ENCODE measurements around the gene AUTS2.

AUTS2 gene

DNA sequence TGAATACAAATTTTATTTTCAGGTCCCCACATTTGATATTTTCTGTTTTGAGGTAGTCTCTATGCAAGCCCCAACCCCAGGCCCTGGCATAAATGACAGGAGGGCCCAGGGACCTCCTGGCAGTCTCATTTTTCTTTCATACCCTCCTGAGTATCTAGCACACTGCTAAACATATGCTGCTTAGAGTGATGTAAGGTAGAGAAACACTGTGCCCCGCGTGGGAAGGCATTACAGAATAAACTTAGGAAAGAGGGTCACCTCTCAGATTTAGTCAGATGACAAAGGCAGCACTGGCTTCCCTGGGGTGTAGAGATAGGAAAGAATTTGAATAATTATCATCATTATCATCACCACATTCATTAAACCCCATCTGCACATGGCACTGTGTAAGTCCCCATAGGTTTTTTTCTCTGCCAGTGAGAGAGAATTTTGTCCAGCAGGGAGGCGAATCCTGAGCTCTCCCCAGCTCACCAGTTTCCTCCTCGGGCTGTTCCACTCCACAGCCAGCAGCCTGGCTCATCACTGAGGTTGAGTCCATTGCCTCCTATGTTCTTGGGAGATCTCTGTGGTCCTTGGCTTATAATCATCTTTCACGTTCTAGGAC is 1026.3 kb downstream of the AUTS2 start:
- H3K4me1 ChIP-seq = no peaks in the 10 kb centered on the region
- H3K9me3 ChIP-seq = no peaks in the 10 kb centered on the region
- H3K36me3 ChIP-seq = no peaks in the 10 kb centered on the region
- TF ChIP-seq, protein P1, sequence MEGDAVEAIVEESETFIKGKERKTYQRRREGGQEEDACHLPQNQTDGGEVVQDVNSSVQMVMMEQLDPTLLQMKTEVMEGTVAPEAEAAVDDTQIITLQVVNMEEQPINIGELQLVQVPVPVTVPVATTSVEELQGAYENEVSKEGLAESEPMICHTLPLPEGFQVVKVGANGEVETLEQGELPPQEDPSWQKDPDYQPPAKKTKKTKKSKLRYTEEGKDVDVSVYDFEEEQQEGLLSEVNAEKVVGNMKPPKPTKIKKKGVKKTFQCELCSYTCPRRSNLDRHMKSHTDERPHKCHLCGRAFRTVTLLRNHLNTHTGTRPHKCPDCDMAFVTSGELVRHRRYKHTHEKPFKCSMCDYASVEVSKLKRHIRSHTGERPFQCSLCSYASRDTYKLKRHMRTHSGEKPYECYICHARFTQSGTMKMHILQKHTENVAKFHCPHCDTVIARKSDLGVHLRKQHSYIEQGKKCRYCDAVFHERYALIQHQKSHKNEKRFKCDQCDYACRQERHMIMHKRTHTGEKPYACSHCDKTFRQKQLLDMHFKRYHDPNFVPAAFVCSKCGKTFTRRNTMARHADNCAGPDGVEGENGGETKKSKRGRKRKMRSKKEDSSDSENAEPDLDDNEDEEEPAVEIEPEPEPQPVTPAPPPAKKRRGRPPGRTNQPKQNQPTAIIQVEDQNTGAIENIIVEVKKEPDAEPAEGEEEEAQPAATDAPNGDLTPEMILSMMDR (IDR thresholded peaks at IDR 0.05) = no peak
- intact Hi-C loops (cut with DNase I; ENCODE audit: low total_unique reads) = no loop called here
- no peak overlapping the region for H3K27ac ChIP-seq
- DNase-seq = no peak
- H3K4me3 ChIP-seq = no peak overlapping the region
- no peaks in the 10 kb centered on the region for H3K27me3 ChIP-seq

DNA sequence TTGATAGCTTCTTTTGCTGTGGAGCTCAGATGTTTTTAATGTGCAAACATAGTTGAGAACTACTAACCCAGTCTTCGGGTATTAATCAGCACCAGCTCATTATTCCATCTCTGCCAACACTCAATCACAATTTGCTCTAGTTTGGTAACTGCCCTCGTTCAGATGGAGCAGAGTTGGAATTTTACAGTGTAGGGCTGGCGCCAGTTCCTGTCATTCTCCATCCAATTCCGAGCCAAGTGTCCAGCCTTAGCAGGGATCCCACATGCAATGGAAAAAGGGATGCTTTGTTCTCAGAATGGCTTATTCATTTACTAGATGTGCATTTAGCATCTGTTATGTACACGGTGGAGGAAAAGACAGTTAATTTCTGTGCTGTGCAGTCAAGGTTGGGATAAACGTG is 1029.2 kb downstream of the AUTS2 start:
- Histone ChIP-seq H3K4me1 (peaks cover 0 to 13% (median 0%) of the 10 kb centered on the region in 4 donors), H3K27me3 (no peaks in the 10 kb centered on the region), H3K9me3 (no peaks in the 10 kb centered on the region), H3K36me3 (no peaks in the 10 kb centered on the region), H3K27ac (no peak overlapping the region), H3K4me3 (no peak overlapping the region)
- intact Hi-C loops (cut with DNase I; ENCODE audit: low total_unique reads) = no loop called here
- TF ChIP-seq, protein P1 (IDR thresholded peaks at IDR 0.05) = no peak
- DNase-seq = no peak

DNA sequence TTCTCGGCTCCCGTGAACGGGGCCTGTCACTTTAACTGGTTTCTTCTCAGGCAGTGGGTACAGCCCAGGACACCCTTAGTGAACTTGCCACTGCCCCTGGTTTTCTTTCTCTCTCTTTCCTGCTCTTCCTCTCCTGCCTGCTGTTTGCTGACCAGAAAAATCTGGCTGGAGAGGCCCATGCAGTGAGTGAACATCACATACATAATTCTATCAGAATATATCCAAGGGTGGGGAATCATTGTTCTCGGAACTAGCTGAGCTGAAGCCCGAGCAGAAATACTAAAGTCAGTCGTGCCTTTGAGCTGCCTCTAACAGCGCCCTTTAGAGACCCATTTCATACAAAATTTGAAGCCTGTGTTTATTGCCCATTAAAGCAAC is 1032.2 kb downstream of the AUTS2 start:
- TF ChIP-seq, protein P1 (IDR thresholded peaks at IDR 0.05) = no peak
- Histone ChIP-seq H3K27me3 (no peaks in the 10 kb centered on the region), H3K36me3 (no peaks in the 10 kb centered on the region), H3K9me3 (no peaks in the 10 kb centered on the region), H3K27ac (no peak overlapping the region), H3K4me3 (peak overlapping the region in 1 of 2 donors; percentile 30), H3K4me1 (peaks cover 0 to 13% (median 0%) of the 10 kb centered on the region in 4 donors)
- DNase-seq = no peak
- intact Hi-C loops (cut with DNase I; ENCODE audit: low total_unique reads) = no loop called here

DNA sequence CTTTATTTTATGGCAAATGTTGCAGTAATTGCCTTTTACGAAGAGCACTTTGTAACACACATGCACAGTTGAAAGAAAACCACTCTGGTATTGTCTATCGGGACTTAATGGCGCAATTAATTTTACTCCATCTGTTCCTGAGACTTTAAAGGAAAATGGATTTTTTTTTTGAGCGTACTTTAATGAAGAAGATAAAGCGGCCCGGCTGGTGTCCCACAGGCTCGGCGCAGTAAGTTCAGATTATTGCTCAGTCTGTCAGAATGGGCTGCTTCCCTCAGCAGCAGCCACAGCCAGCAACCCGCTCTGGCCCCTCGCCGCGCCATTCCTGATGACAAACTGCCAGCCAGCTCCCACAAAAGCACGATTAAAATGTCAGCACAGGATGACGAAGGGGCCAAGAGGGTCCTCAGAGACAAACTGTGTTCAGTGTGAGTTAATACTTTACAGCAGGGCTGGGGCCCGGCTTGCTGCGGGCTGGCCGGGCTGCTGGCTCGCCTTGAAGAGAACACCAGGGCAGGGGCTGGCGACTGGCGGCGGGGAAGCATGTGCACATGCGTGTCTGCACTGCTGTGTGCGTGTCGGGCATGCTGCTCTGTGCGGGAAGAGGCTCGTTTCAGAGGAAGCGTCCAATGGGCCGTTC is 1032.7 kb downstream of the AUTS2 start:
- intact Hi-C loops (cut with DNase I; ENCODE audit: low total_unique reads) = no loop called here
- DNase-seq = peak in 1 of 2 donors; percentile 32
- Histone ChIP-seq H3K36me3 (no peaks in the 10 kb centered on the region), H3K4me1 (peaks cover 0 to 13% (median 0%) of the 10 kb centered on the region in 4 donors), H3K27ac (no peak overlapping the region), H3K4me3 (peak overlapping the region; percentile 30 to 31), H3K9me3 (no peaks in the 10 kb centered on the region), H3K27me3 (no peaks in the 10 kb centered on the region)
- TF ChIP-seq, protein P1 (IDR thresholded peaks at IDR 0.05) = no peak

DNA sequence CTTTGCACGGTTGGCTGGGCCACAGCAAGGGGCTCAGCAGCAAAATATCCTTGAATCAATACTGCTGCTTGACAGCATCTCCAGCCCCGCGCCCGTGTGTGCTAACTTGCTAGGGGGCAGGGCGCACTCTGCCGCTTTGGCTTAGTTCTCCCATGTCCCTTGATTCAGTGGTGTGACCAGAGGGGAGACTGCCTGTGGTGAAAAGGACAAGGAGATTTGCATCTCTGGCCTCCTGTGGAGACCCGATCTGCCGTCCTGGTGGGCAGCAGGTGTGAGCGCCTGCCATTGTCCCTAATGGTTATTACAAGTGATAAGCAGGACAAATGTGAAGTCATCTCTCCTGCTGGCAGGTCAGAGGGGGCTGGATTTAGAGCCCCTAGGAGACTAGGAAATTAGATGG is 1033.4 kb downstream of the AUTS2 start:
- H3K4me1 ChIP-seq = peaks cover 0 to 13% (median 0%) of the 10 kb centered on the region in 4 donors
- no peak for DNase-seq
- no peak overlapping the region for H3K27ac ChIP-seq
- intact Hi-C loops (cut with DNase I; ENCODE audit: low total_unique reads) = no loop called here
- no peaks in the 10 kb centered on the region for H3K9me3 ChIP-seq
- H3K27me3 ChIP-seq = no peaks in the 10 kb centered on the region
- no peak overlapping the region for H3K4me3 ChIP-seq
- H3K36me3 ChIP-seq = no peaks in the 10 kb centered on the region
- TF ChIP-seq, protein P1 (IDR thresholded peaks at IDR 0.05) = no peak
